ENCODE results near the gene PDLIM4. TPM values are rescaled to one million over a fixed set of nuclear protein-coding genes. Genes with fewer than 3 reads are reported as not detected.

The PDLIM4 gene
- total RNA-seq, 6 experiments from 2014 or later = 2.5 to 26.4 (median 23.7) TPM

DNA sequence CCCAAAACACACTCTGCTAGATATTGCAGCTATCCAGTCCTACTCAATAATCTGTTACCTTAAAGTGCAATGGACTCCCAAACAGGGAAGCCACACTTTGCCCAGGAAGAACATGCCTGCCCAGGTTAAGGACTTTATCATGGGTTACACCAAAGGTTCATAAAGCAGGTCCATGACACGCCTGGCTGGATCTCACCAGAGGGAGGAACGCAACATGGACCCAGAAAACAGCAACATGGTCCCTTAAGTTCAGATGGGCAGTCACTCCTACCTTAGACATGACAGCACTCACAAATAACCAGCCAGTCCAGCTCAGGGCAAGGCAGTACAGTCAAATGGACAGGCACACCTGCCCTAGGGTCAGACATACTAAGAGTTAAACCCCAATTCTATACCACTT lies 33.6 kb upstream of the PDLIM4 start:
- Mint-ChIP-seq H3K4me3 (no peak overlapping the region), H3K27ac (peak overlapping the region; percentile 26), H3K4me1 (ENCODE audit: low read depth) (peaks cover 78% of the 10 kb centered on the region), H3K9me3 (no peaks in the 10 kb centered on the region), H3K36me3 (ENCODE audit: low read depth) (peaks cover 12% of the 10 kb centered on the region; the same call in 1 of the 2 replicates), H3K27me3 (ENCODE audit: insufficient read depth) (no peaks in the 10 kb centered on the region)
- no peak for DNase-seq
- TF ChIP-seq, protein P1, sequence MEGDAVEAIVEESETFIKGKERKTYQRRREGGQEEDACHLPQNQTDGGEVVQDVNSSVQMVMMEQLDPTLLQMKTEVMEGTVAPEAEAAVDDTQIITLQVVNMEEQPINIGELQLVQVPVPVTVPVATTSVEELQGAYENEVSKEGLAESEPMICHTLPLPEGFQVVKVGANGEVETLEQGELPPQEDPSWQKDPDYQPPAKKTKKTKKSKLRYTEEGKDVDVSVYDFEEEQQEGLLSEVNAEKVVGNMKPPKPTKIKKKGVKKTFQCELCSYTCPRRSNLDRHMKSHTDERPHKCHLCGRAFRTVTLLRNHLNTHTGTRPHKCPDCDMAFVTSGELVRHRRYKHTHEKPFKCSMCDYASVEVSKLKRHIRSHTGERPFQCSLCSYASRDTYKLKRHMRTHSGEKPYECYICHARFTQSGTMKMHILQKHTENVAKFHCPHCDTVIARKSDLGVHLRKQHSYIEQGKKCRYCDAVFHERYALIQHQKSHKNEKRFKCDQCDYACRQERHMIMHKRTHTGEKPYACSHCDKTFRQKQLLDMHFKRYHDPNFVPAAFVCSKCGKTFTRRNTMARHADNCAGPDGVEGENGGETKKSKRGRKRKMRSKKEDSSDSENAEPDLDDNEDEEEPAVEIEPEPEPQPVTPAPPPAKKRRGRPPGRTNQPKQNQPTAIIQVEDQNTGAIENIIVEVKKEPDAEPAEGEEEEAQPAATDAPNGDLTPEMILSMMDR (IDR thresholded peaks at IDR 0.05) = no peak

DNA sequence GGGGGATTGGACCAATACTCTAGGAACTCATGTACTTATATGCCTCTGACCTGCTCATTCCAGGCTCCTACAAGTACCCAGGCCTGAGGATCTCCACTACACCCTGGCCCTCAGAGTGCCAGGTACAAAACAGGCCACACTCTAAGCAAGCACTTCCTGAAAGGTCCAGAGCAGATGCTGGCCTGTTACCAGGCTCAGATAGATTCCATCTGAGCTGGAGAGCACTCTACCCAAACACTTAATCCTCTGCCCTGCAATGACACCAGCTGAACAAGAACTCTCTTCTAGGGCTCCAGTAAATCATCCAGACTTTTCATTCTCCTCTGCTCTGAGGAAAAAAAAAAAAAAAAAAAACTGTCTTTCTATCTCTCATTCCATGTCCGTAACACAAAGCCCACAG lies 32.8 kb upstream of the PDLIM4 start:
- TF ChIP-seq, protein P1 (IDR thresholded peaks at IDR 0.05) = no peak
- Mint-ChIP-seq H3K4me1 (ENCODE audit: low read depth) (peaks cover 75% of the 10 kb centered on the region), H3K9me3 (no peaks in the 10 kb centered on the region), H3K4me3 (peak overlapping the region; percentile 92), H3K27me3 (ENCODE audit: insufficient read depth) (no peaks in the 10 kb centered on the region; the same call in 1 of the 2 replicates), H3K27ac (peak overlapping the region; percentile 98), H3K36me3 (ENCODE audit: low read depth) (peaks cover 12% of the 10 kb centered on the region; the same call in 1 of the 2 replicates)
- DNase-seq = no peak

DNA sequence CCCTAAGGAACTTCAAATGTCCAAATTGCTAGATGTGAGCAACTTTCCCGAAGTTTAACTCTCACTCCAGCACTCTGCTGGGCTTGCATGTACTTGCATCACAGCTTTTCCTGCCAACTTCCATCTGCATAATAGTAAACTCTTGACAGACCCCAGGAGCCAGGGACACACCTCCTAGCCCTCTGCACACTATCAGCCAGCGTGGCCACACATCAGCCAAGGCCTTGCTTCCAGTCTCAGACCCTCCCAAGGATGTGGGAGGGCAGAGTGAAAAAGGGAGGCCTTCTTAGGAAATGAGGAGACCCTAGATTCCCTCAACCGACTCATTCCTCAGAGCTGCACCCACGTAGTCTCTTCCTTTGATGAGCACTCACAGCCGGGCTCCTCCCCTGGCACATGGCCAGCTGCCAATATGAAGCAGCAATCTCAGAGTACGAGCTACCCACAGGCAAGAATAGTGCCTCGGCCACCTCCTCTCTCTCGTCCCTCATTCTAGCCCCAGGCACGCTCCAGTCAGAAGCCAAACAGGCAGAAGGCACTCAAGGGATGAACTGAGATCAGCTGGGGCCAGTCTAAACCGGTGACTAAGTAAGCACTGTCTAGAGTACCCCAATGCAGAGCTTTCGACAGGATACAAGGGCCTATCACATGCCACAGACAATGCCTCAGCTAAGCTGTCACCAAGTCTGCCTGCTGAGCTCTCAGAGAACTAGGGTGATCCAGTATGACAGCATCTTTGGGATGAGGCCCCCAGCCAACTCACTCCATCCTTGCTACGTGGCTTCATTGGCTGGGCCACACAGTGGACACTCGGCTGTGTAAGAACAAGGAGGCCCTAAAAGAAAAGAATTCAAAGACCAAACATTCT lies 32.1 kb upstream of the PDLIM4 start:
- Mint-ChIP-seq H3K27ac (peak overlapping the region; percentile 98), H3K36me3 (ENCODE audit: low read depth) (peaks cover 12% of the 10 kb centered on the region; the same call in 1 of the 2 replicates), H3K27me3 (ENCODE audit: insufficient read depth) (no peaks in the 10 kb centered on the region; the same call in 1 of the 2 replicates), H3K4me1 (ENCODE audit: low read depth) (peaks cover 68% of the 10 kb centered on the region), H3K9me3 (no peaks in the 10 kb centered on the region), H3K4me3 (peak overlapping the region; percentile 92)
- TF ChIP-seq, protein P1 (IDR thresholded peaks at IDR 0.05) = no peak
- peak; percentile 97 for DNase-seq

DNA sequence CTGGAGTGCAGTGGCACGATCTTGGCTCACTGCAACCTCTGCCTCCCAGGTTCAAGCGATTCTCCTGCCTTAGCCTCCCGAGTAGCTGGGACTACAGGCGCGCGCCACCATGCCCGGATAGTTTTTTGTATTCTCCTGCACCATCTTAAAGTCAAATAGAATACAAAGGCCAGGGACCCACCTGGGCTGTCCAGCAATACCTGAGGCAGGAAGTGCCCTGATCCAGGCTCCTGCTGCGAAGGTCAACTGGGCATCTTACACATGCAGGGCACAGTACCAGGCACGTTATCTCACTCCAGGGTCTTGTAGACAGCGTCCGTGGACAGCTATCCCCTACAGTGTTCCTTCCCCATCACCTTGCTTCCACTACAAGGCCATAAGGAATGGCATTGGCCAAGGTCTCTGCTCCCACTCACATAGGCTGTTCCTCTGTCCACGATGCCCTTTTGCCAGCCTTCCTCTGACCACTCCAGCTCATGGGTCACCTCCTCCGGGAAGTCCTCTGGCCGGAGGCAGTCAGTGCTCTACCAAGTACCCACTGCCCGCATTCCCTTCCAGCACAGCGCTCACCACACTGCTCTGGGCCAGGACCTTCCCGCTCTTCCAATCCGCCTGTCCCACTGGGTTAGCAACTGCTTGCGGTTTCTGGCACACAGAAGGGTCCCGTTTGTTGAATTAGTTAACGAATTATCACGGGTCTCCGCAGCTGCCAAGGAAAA lies 30.8 kb upstream of the PDLIM4 start:
- Mint-ChIP-seq H3K9me3 (no peaks in the 10 kb centered on the region), H3K27ac (peak overlapping the region; percentile 98), H3K4me3 (peak overlapping the region; percentile 92), H3K36me3 (ENCODE audit: low read depth) (peaks cover 12% of the 10 kb centered on the region; the same call in 1 of the 2 replicates), H3K4me1 (ENCODE audit: low read depth) (peaks cover 55% of the 10 kb centered on the region), H3K27me3 (ENCODE audit: insufficient read depth) (no peaks in the 10 kb centered on the region; the same call in none of the 2 replicates)
- TF ChIP-seq, protein P1 (IDR thresholded peaks at IDR 0.05) = no peak
- DNase-seq = no peak

DNA sequence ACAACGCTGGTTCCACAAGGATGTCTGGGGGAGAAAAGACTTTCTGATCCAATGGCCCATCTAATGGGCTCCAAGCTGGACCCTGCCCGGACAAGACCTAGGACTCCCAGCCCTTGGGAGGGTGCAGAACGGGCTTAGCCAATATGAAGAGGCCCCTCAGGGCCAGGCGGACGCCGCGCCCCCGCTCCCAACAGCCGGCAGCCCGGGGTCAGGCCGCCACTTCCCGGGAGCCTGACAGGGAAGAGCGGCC lies 30.3 kb upstream of the PDLIM4 start:
- Mint-ChIP-seq H3K4me3 (peak overlapping the region; percentile 92), H3K9me3 (no peaks in the 10 kb centered on the region), H3K36me3 (ENCODE audit: low read depth) (peaks cover 12% of the 10 kb centered on the region; the same call in 1 of the 2 replicates), H3K4me1 (ENCODE audit: low read depth) (peaks cover 50% of the 10 kb centered on the region), H3K27me3 (ENCODE audit: insufficient read depth) (no peaks in the 10 kb centered on the region; the same call in none of the 2 replicates), H3K27ac (peak overlapping the region; percentile 98)
- TF ChIP-seq, protein P1 (IDR thresholded peaks at IDR 0.05) = peak; percentile 31; the same call in 1 of the 2 replicates
- no peak for DNase-seq

All from HFFc6 (cell line).